ENCODE data around the gene SH3GL1. TPM values are rescaled to one million over a fixed set of nuclear protein-coding genes. Genes with fewer than 3 reads are reported as not detected.

Gene SH3GL1
- 10 to 100 TPM; 16.5 to 63.2 (median 34.2) TPM for total RNA-seq

DNA sequence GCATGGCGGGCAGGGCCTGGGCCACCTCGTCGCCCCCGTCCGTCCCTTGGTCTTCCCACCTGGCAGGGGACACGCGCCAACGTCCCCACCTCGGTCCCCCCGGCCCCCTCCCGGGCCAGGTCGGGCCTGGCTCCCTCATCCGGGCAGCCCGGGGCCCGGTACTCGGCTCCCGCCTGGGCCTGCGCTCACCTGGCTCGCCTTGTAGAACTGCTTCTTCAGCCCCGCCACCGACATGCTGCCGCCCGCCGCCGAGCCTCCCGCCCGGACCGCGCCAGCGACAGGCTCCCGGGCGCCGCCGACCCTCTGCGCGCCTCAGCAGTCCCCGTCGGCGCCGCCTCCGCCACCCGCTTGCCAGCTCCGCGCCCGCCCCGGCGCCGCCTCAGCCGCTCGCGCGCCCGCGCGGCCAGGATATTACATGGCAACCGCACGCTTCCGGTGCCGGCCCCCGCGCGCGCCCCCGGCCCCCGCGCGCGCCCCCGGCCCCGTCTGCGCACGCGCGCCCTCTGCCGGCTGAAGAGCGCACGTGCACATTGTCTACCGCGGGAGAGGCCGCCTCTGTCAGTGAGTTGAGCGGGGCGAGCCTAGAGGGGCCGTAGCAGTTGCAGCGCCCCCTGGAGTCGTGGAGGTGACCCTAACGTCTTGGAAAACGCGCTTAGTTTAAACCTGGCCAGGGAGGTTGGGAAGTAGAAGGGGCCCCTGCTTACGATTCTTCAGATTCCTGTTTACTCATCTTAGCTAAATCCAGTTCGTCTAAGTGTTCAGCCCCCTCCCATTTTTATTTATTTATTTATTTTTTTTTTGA lies at the start of gene SH3GL1:
TSS of gene SH3GL1 (minus strand) at position 413 of the 802 bp plus-strand sequence. CDS start at position 234, 179 bp downstream.
- WGBS, 2 donors (ENCODE audit: low coverage in 1 of 2), result 0 to 1% methylated on average over 5 to 22 of the region's 90 CpGs
- Histone ChIP-seq H3K27ac (peak within 1 kb of the TSS; percentile 96 to 97 (median 97)), H3K4me1 (peaks cover 11 to 55% (median 38%) of the 10 kb centered on the region in 4 donors), H3K9me3 (no peaks in the 10 kb centered on the region), H3K4me3 (peak within 1 kb of the TSS; percentile 90 to 99 (median 91)), H3K36me3 (no peaks in the 10 kb centered on the region), H3K27me3 (no peaks in the 10 kb centered on the region)
- DNase-seq, result peak; percentile 95
- TF ChIP-seq POLR2A (IDR thresholded peaks at IDR 0.05), result peak; percentile 23
- TF ChIP-seq POLR2AphosphoS5 (IDR thresholded peaks at IDR 0.05), result peak in 1 of 3 donors; percentile 62
- TF ChIP-seq EP300 (IDR thresholded peaks at IDR 0.05; ENCODE audit: low read depth), result no peak
- peak; percentile 87 to 98 (median 95) for TF ChIP-seq CTCF (IDR thresholded peaks at IDR 0.05)
- intact Hi-C loops (cut with DNase I; ENCODE audit: low total_unique reads), result loop anchor here (2.0 kb wide), 1 partner anchor 30 kb away; no protein-coding TSS in a partner anchor
- in situ Hi-C loops (cut with MboI; ENCODE audit: low pct_ligation_motif_present in 1 of 4, low pct_unique_long_range_greater_than_20kb in 1 of 4, low sequenced_read_pairs in 3 of 4), result no loop called here

DNA sequence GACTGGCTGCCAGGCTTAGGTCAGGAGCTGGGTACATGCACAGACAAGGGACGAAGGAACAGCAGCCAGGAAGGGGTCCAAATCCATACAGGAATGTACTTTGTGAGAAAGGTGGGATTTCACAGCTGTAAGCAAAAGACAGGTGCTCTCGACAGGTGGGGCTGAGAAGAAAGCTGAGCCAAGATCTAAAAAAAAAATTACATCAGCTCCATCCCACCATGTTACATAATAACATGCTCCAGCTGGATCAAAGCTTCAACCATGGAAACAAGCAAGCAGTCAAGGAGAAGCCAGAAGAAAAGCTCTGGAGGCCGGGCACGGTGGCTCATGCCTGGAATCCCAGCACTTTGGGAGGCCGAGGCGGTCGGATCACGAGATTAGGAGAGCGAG lies 49.3 kb upstream of the SH3GL1 start:
- Histone ChIP-seq H3K4me1 (no peaks in the 10 kb centered on the region), H3K27ac (no peak overlapping the region), H3K36me3 (peaks cover 0 to 70% (median 26%) of the 10 kb centered on the region in 4 donors), H3K9me3 (no peaks in the 10 kb centered on the region), H3K4me3 (no peak overlapping the region), H3K27me3 (no peaks in the 10 kb centered on the region)
- in situ Hi-C loops (cut with MboI; ENCODE audit: low pct_ligation_motif_present in 1 of 4, low pct_unique_long_range_greater_than_20kb in 1 of 4, low sequenced_read_pairs in 3 of 4) (no loop called here), intact Hi-C loops (cut with DNase I; ENCODE audit: low total_unique reads) (no loop called here)
- no peak for TF ChIP-seq POLR2AphosphoS5 (IDR thresholded peaks at IDR 0.05)
- TF ChIP-seq CTCF (IDR thresholded peaks at IDR 0.05), result no peak
- no peak for TF ChIP-seq EP300 (IDR thresholded peaks at IDR 0.05; ENCODE audit: low read depth)
- no peak for TF ChIP-seq POLR2A (IDR thresholded peaks at IDR 0.05)
- no peak for DNase-seq
- WGBS, 2 donors (ENCODE audit: low coverage in 1 of 2), result 89 to 96% methylated on average over 7 to 9 of the region's 9 CpGs

GRCh38 chr19:4449022-4449638 lies 48.8 kb upstream of the SH3GL1 start:
- Histone ChIP-seq H3K36me3 (peaks cover 0 to 70% (median 26%) of the 10 kb centered on the region in 4 donors), H3K27ac (peak overlapping the region in 1 of 4 donors; percentile 17), H3K4me1 (no peaks in the 10 kb centered on the region), H3K9me3 (no peaks in the 10 kb centered on the region), H3K27me3 (no peaks in the 10 kb centered on the region), H3K4me3 (no peak overlapping the region)
- no peak for DNase-seq
- in situ Hi-C loops (cut with MboI; ENCODE audit: low pct_ligation_motif_present in 1 of 4, low pct_unique_long_range_greater_than_20kb in 1 of 4, low sequenced_read_pairs in 3 of 4) (no loop called here), intact Hi-C loops (cut with DNase I; ENCODE audit: low total_unique reads) (no loop called here)
- 86% methylated on average over 21 of the region's 24 CpGs; no CpG with 5 or more reads in 1 of the 2 donors for WGBS, 2 donors (ENCODE audit: low coverage in 1 of 2)
- TF ChIP-seq POLR2A (IDR thresholded peaks at IDR 0.05), result no peak
- peak; percentile 18 for TF ChIP-seq EP300 (IDR thresholded peaks at IDR 0.05; ENCODE audit: low read depth)
- TF ChIP-seq CTCF (IDR thresholded peaks at IDR 0.05), result no peak
- TF ChIP-seq POLR2AphosphoS5 (IDR thresholded peaks at IDR 0.05), result no peak
